HG02763 (cell line): ENCODE data around the gene SLC47A2.

Source experiments
- ATAC-seq: cut with Tn5 transposase; IDR thresholded peaks from one replicate; pipeline ENCODE4 v1.9.1; 2021; ENCODE audit warnings: mild to moderate bottlenecking, moderate library complexity; ENCODE audit not compliant: unreplicated experiment

Gene SLC47A2

DNA sequence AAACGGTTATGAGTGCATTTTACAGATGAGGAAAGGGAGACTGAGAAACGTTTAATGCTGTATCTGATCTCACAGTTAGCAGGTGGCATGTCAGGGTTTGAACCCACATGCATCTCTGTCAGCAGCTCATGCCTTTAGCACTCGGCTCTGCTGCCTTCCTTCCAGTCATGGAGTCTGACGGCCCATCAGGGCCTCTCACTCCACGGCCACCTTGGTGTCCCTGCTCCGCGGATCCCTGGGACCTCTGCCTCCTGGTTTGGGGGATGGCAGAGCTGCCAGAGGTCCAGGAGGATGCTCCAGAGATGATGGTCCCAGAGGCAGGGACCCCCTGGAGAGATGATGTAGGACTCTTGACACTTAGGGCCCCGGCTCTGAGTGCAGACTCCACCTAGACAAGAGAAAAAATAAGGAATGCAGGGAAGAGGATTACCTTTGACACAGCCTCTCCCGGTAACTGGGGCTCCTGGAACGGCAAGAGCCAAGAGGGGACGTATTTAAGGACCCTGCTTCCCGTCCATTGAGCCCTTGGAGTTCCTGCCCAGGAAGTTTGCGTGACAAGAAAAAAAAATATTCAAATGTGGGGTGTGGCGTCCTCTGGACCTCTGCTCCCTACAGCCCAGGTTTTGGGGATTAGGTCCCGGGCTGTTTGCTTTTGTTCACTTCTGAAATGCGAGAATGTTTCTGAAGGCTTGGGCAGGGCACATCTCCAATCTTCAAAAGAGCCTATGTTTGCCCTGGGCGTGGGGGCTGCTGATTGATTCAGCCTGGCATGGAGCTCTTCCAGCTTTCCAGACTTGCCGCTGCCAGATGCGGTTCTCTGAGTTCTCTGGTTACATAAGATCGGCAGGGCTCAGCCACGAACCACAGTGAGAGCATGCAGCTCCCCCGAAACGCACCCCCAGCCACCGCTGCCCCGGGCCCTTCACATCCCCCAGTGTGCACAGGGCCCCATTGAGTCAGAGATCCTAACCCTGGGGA is 31.7 kb upstream of the SLC47A2 start, which contains the start of gene ALDH3A1:
ALDH3A1 (minus strand) TSS at position 470 of the 978 bp plus-strand sequence. CDS start 3,169 bp downstream, outside the sequence.
- no peak for ATAC-seq

DNA sequence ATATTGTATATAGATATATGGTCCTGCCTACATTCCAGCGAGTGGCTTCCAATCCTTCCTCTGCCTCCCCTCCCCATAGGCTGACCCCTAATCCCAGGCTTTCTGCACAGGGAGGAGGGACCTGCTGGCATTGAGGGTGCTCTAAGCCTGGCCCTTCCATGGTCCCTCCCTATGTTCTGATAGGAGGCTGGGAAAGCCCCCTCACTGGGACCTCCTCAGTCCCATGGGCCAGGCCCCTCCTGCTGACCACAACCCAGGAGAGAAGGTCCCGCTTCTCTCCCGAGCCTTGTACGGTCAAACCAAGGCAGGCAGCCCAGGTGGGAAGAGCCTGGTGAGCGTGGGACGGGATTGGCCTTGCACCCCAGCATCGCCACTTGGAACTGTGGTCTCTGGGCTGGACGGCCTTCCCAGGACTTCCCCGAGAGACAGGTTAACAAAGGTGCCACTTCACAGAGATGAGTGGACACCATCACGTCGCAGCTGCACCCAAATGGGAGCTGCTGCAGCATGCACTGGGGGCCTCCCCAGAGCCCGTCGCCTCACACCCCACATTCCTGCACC is 30.9 kb upstream of the SLC47A2 start:
- no peak for ATAC-seq

DNA sequence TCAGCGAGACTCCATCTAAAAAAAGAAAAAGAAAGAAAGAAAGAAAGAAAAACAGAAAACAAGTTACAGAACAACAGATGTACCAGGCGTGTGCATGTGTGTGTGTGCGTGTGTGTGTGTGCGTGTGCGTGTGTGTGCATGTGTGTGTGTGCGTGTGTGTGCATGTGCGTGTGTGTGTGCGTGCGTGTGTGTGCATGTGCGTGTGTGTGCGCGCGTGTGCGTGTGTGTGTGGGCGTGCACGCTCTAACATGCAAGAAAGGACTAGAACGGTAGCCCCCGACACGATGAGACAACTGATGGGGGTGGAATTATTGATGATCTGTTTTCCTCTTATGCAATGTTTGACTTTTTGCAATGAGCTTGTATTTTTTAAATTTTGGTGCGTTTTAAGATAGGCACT is 30.1 kb upstream of the SLC47A2 start:
- no peak for ATAC-seq

DNA sequence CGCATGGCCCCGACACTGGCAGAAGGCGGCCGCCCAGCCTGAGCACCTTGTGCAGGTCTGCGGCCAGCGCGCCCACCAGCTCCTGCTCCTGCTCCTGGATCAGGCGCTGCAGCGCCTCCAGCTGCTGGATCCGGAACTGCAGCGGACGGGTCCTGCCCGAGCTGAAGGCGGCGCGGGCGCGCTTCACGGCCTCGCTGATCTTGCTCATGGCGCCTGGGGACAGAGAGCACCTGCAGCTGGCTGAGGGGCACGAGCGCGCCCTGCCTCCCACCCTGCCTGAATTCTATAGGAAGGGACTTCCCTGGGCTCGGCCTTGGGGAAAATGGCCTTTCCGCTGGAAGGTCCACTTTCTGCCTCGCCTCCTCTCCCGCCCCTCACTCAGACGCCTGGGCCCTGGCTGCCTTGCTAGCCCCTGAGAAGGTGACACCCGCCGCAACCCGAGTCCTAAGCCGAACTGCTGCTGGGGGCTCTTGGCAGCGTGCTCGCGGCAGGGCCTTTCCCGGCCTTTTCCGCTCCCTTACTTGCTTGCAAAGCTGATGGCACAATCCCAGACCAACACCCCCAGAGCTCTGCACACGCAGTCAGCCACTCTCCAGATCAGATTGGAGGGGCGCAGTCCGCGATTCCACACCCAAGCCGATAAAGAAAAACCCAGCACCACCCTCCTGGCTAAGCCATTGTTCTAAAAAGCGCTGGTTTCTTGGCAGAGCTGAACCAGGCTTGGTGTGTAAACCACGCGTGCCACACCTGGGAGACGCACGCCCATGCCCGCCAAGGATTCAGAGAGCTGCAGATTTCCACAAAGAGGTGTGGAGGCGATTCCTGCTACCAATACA is 28.8 kb upstream of the SLC47A2 start:
- ATAC-seq = peak; percentile 57

DNA sequence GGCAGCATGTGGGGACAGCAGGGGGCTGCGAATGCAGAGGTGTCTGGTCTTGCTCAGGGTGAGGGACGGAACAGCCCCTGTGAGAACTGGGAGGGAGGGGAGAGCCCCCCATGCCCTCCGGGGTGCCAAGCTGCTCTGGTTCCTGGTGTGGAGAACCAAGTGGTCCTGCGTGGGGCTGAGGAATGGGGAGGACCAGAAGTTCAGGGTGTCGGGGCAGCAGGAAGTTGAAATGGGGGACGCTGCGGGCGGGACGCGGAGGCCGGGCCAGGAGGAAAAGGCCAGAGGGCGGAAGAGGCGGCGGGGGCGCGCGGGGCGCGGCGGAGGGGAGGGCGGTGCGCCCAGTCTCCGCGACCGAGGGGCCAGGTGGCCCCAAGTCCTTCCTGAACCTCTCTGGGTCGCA is 28.1 kb upstream of the SLC47A2 start:
- no peak for ATAC-seq

DNA sequence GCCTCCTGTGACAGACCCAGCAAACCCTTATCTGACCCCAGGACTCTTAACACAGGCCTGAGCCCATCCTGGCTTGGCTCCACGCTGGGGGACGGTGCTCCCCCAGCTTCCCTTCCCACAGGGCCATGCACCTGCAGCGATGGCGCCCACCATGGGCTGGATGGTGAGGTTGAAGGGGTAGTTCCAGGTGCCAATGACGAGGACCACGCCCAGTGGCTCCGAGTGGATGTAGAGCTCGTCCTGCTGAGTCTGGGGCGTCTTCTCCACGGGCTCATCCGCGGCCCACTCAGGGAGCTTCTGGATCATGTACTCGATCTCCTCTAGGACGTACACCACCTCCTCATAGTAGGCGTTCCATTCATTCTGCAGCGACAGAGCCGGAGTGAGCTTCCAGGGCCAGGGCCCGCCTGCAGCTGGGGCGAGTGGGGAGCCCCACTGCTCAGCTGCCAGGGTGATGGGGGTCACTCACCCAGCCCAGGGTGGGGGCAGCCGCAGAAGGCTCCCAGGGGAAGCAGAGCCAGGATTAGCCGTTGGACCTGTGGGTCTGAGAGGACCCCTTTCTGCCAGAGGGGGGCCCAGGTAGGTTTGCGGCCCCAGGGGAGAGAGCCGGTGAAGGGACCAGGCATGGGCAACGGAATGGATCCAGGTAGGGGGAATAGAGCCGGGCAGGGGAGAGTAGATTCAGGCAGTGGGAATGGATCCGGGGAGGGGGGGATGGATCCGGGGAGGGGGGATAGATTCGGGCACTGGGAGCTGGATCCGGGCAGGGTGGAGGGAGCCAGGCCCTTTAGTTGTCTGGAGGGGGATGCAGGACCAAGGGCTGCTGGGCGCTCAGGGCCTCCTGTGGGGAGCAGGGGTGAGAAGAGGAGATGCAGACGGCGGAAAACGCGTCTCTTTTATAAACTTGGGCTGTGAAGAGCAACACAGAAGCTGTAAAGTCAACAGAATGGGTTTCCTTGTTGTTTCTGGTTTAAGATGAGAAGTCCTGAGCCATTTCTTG is 27.0 kb upstream of the SLC47A2 start:
- ATAC-seq = no peak

DNA sequence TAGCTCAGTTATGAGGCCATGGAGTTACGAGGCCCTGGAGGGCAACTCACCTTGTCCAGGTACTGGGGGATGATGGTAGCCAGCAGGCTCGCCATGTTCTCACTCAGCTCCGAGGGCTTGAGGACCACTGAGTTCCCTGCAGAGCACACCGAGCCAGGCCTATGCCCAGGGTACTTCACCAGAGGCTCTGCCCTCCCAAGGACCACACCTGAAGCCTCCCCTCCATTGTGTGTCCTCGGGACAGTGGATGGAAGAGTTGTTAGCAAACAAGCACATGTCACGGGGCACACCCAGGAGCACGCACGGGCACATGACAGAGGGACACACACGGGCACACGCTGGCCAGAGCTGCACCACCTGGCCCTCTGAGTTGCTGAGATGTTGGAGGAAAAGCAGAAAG is 26.1 kb upstream of the SLC47A2 start:
- ATAC-seq = no peak

DNA sequence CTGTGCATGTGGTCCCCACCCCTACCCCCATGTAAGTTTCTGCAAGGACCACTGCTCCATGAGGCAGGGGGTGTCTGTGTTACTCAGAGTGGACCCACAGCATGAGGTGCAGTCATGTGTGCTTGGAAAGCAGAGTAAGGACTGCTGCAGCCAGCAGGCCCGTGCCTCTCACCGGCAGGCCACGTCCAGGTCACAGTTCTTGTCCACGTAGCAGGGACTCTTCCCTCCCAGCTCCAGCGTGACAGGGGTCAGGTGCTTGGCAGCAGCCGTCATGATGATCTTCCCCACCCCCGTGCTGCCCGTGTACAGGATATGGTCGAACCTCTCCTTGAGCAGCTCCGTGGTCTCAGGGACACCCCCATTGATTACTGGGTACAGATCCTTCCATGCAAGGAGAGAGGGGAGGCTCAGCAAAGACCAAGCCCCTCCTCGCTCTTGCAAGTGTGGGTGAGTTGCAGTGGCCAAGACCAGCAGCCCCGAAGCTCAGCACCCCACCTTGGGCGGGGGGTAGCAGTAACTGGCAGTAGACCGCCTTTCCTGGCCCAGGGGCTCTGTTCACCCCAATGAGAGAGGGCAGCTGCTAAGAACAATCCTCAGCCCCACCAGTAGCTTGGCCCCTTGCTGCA is 25.6 kb upstream of the SLC47A2 start:
- ATAC-seq = no peak

DNA sequence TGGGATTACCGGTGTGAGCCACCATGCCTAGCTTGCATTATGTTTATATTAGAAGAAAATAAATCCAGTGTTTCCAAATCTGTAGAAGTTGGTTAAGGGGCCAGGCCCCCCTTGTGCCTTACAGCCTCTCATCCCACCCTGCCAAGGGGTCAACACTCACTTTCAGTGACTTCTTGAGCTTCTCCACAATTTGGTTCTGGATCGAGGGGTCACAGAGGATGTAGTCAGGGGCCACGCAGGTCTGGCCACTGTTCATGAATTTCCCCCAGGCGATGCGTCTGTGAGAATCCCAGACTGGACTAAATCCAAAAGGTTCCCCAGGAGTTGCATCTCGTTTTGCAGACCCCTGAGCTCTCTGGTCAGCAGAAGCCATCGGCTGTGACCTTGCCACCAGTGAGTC is 24.5 kb upstream of the SLC47A2 start:
- ATAC-seq = no peak

DNA sequence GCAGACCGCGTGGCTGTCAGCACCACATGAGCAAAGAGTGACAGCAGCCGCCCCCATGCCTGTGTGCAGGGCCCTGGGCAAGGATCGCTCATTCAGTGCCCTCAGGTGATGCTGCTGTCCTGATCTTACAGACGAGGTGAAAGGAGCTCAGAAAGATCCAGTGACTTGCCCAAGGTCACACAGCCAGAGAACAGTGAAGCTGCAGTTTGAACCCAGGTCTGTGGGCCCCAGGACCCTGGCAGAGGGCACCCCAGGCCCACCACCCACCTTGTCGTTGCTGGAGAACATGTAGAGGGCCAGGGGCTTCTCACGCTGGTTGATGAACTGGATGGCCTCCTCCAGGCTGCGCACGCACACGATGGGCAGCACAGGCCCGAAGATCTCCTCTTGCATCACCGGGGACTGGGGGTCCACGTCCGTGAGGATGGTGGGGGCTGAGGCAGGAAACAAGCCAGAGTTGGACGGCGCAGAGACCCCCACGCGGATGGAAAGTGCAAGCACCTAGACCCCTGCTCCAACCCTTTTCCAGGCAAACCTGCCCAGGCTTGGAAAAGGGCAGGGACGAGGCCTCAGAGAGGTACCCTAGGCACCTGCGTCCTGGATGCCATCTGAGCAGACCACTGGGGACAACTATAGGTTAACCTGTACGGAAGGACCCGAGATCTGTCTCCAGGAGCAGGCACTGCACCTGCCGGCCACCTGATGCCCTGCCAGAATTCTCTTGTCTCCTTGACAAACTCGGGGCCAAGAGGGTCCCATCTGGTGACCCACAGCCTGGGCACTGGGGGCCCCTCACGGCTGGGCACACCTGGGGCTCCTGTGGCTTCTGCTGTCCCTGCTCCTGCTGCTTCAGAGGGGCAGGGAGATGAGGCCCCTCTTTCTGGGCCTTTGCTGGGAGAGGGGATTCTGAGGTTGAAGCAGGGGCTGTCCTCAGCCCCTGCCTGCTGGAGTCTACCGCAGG is 23.1 kb upstream of the SLC47A2 start:
- ATAC-seq = no peak

DNA sequence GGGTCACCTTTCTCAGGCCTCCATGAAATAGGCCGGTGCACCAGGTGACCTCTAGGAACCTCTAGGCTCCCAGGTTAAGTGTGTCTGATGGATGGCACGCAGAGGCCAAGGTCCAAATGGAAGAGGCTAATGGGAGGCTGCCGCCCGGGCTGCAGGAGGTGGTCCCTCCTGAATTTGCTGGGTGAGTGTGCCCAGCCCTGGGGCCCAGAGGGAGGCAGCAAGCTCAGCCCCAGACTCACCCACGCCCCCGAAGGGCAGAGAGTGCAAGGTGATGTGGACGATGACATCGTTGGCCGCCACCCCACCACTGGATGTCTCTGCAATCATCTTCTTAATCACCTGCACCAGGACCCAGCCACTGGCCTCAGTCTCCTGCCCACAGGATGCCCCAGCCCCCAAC is 22.4 kb upstream of the SLC47A2 start:
- ATAC-seq = no peak

DNA sequence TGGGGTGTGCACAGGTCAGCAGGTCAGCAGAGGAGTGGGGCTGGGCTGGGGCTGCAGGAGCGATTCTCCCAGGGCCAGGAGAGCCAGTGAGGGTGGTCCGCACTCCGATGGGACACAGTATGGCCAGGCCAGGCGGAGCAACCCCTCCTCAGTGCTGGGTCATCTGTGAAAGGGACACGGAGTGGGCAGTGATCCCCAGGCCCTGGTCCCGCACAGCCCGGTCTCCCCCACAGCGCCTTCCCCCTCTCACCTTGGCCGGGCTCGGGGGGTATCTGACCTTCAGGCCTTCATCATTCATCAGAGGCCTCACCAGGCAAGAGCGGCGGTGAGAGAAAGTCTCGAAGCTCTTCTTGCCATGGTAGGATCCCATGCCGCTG is 21.7 kb upstream of the SLC47A2 start:
- no peak for ATAC-seq

DNA sequence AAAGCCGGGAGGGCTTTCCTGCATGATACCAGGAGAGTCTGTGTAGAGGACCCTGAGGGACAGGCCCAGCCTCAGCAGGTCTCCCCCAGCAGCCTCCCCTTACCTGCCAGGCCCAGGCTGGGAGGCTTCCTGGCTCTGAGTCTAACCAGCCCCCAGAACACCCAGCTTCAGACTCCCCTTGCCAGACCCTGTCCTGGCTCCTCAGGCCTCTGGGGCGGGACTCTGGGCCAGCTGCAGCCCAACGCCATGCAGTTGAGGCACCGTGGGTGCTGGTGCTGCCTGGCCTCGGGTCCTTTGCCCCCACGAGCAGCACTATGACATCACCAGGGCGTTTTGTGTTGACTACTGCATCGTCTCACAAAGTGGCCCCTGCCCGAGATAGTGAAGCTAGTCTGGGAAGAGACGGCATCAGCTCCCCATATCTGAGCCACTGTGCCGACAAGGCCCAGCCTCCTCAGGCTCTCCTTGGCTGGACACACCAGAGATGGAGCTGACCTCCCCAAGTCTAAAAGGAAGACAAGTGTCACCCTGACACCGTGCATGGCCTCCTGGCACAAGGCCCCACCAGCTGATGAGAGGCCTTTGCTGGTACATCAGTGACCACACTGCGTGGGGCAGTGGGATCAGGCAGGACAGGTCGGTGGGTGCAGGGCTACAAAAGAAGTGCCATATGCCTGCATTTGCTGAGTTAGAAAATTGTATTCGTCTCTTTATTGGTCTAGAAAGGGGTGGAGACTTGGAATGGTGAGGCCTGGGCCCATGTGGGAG is 21.1 kb upstream of the SLC47A2 start:
- ATAC-seq = no peak

DNA sequence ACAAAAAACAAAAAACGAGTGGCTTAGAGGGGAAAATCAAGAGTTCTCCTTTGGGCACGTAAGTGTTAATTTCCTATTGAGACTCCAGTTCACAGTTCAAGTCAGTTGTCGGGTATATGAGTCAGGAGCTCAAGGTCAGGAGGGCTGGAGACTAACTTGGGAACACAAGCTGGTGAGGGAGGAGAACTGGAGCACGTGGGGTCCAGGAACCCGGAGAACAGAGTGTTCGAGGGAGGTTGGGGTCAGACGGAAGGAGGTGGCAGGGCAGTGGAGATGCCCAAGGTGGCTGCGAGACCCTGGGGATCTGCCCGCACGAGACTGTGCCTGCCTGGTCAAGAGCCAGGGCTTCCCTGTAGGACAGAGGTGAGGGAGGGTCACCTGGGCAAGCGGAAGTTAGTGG is 19.7 kb upstream of the SLC47A2 start:
- ATAC-seq = no peak

DNA sequence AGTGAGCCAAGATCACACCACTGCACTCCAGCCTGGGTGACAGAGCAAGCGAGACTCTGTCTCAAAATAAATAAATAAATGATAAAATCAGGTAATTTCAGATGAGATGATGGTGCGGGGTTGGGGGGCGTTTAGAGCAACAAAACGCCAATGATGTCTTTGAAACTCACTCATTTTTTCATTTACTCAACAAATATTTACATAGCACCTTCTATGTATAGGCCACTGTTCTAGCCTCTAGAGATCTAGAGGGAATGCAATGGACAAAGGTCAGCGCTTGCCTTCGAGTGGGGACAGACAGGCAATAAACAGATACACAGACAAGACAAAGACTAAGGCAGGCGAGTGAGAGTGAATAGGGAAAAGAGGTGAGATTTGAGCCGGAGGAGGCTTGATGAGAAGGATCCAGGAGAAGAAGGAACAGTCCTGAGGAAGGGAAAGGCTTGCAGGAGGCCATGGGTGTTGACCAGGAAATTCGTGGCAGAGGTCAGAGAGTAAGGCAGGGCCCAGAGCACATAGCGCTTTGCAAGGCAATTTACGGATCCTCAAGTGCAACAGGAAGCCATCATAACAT is 17.7 kb upstream of the SLC47A2 start:
- no peak for ATAC-seq

DNA sequence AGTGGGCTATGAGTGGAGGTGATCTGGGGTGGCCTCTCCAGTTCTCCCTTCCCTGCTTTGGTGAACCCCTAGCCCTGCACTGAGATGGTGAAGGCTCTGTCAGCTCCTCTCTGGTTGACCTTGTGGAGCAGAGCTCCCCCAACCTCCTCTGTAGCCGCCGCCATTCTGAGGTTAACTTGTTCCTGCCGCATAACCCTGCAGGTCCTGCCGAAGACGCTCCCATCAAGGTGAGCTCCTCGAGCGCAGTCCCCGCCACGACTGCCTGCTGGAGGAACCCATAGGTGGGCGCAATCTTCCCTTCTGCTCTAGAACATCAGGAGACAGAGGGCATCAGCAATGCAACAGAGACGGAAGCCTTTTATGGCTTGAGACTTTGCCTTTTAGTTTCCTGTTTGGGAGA is 15.2 kb upstream of the SLC47A2 start:
- ATAC-seq = no peak

DNA sequence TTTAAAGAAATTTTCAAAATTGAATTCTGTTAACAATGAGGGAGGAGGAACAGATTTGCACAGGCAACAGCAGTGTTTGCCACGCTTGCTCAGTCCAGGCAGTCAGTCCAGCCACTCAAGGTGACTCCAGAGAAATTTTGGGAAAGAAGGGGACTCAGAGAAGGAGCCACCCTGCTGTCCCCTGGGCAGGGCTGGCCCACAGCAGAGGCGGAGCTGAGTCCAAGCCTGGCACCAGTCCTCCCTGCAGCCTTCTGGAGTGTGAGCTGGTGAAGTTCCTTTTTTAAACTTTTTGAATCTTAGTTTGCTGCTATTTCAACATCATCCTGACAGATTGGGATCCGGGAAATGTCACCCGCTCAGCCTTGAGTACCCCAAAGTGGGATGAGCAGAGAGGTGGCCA is 14.5 kb upstream of the SLC47A2 start:
- no peak for ATAC-seq

DNA sequence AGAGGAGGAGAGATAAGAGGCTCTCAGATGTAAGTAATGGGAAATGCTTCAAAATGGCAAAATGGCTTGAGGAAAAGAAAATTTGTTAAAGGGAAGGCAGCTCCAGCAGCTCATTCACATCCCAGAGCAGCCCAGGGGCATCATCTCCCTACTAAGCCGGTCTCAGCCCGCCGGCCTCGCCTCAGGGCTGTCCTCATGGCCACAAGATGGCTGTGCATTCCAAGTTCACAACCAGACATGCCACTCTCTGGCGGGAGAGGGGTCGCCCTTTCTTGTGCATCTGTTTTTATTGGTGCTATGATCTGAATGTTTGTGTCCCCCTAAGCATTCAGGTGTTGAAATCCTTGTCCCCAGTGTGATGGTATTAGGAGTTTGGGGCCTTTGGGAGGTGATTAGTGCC is 13.5 kb upstream of the SLC47A2 start:
- ATAC-seq = no peak
